Sigmoid colon (tissue), 4 donors: Measurements from ENCODE around the gene RBCK1.

Experiments used
- POLR2AphosphoS5 ChIP-seq, 4 donors: sonication (generic); formaldehyde crosslinking; IDR thresholded peaks; one replicate each; pipeline ENCODE4 v1.6.1; 2017; ENCODE audit warnings: antibody characterized with exemption in 4 of 4
- TF ChIP-seq, protein P1 (sequence below), 4 experiments: fragments of 450-650 bp in 3 of 4; fragments of 200-600 bp in 1 of 4; IDR thresholded peaks; one replicate each; pipeline ENCODE4 v1.5.1; 2016 to 2019; ENCODE audit warnings: antibody characterized with exemption in 4 of 4, mild to moderate bottlenecking in 3 of 4, moderate library complexity in 2 of 4

DNA sequence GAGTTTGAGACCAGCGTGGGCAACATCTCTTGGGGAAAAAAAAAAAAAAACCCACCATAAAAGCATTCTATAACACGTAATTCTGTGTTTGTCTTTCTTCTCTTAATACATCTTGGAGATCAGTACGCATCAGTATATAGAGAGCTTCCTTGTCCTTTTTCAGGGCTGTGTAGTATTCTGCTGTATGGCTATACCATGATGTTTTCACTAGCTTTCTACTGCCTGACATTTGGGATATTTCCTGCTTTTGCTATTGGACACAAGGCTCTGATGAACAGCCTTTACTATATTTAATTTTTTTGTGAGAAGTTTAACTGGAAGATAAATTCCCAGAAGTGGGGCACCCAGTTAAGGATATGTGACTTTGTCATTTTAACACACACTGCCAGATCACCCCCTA, 20.6 kb upstream of the RBCK1 start:
- TF ChIP-seq, protein P1, sequence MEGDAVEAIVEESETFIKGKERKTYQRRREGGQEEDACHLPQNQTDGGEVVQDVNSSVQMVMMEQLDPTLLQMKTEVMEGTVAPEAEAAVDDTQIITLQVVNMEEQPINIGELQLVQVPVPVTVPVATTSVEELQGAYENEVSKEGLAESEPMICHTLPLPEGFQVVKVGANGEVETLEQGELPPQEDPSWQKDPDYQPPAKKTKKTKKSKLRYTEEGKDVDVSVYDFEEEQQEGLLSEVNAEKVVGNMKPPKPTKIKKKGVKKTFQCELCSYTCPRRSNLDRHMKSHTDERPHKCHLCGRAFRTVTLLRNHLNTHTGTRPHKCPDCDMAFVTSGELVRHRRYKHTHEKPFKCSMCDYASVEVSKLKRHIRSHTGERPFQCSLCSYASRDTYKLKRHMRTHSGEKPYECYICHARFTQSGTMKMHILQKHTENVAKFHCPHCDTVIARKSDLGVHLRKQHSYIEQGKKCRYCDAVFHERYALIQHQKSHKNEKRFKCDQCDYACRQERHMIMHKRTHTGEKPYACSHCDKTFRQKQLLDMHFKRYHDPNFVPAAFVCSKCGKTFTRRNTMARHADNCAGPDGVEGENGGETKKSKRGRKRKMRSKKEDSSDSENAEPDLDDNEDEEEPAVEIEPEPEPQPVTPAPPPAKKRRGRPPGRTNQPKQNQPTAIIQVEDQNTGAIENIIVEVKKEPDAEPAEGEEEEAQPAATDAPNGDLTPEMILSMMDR (IDR thresholded peaks at IDR 0.05), result no peak
- TF ChIP-seq POLR2AphosphoS5 (IDR thresholded peaks at IDR 0.05), result no peak
